B cell (primary cell): ENCODE data around the gene NCSTN.

Experiments used
- EZH2 ChIP-seq: IDR thresholded peaks from 2 replicates; pipeline ENCODE4 v1.6.1; 2012; ENCODE audit warnings: borderline replicate concordance, low read depth, mild to moderate bottlenecking, moderate library complexity, low read length; ENCODE audit not compliant: insufficient read depth, poor library complexity, severe bottlenecking
- TF ChIP-seq, protein P1 (sequence below): fragments of 200-600 bp; IDR thresholded peaks from one replicate; pipeline ENCODE4 v1.8.0; 2022; ENCODE audit warnings: antibody characterized with exemption, mild to moderate bottlenecking

DNA sequence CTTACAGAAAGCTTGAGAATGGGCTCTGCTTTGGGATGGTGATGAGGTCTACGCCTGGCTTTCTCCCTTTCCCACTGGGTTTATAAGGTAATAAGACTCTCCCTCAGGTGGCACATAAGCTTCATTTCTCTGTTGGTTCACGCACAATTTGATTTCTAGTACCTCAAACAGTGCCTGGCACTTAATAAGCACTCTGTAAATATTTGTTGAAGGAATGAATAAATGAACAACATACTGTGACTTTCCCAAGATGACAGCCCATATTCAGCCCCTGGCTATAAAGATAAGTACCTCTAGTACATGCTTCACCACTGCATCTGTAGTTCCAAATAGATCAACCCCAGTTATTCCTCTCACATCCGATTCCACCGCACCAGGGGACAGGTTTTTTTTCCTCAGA, 17.9 kb upstream of the NCSTN start:
- TF ChIP-seq EZH2, result no peak
- TF ChIP-seq, protein P1, sequence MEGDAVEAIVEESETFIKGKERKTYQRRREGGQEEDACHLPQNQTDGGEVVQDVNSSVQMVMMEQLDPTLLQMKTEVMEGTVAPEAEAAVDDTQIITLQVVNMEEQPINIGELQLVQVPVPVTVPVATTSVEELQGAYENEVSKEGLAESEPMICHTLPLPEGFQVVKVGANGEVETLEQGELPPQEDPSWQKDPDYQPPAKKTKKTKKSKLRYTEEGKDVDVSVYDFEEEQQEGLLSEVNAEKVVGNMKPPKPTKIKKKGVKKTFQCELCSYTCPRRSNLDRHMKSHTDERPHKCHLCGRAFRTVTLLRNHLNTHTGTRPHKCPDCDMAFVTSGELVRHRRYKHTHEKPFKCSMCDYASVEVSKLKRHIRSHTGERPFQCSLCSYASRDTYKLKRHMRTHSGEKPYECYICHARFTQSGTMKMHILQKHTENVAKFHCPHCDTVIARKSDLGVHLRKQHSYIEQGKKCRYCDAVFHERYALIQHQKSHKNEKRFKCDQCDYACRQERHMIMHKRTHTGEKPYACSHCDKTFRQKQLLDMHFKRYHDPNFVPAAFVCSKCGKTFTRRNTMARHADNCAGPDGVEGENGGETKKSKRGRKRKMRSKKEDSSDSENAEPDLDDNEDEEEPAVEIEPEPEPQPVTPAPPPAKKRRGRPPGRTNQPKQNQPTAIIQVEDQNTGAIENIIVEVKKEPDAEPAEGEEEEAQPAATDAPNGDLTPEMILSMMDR, result no peak
